Nephron progenitor cell (in vitro differentiated cells): ENCODE data around the gene TSPEAR.

ENCODE experiments used
- DNase-seq: peaks from one replicate; pipeline ENCODE4 v3.0.0; 2021
- H3K27ac Mint-ChIP-seq: 2 replicates; pipeline ENCODE4 v1.8.0; 2021; ENCODE audit warnings: mild to moderate bottlenecking, moderate library complexity, mixed read lengths
- H3K27me3 Mint-ChIP-seq: 2 replicates; pipeline ENCODE4 v1.8.0; 2021; ENCODE audit warnings: mild to moderate bottlenecking, low read depth, mixed read lengths; ENCODE audit not compliant: poor library complexity
- H3K36me3 Mint-ChIP-seq: 2 replicates; pipeline ENCODE4 v1.8.0; 2021; ENCODE audit warnings: low read depth, mixed read lengths
- H3K4me1 Mint-ChIP-seq: 2 replicates; pipeline ENCODE4 v1.8.0; 2021; ENCODE audit warnings: mixed read lengths
- H3K4me3 Mint-ChIP-seq: 2 replicates; pipeline ENCODE4 v1.8.0; 2021; ENCODE audit warnings: mild to moderate bottlenecking, moderate library complexity, mixed read lengths
- H3K9me3 Mint-ChIP-seq: 2 replicates; pipeline ENCODE4 v1.8.0; 2021; ENCODE audit warnings: mild to moderate bottlenecking, moderate library complexity, mixed read lengths
- CTCF ChIP-seq: fragments of 200-600 bp; sonication (generic); IDR thresholded peaks from 2 replicates; pipeline ENCODE4 v1.5.0; 2021; ENCODE audit warnings: antibody characterized with exemption

TSPEAR gene

GRCh38 chr21:44517175-44517899, 194.0 kb downstream of the TSPEAR start:
- no peak for TF ChIP-seq CTCF
- peak overlapping the region; percentile 79 for H3K4me3 Mint-ChIP-seq
- peak overlapping the region; percentile 56 for H3K27ac Mint-ChIP-seq

GRCh38 chr21:44516828-44517174, 194.6 kb downstream of the TSPEAR start:
- Mint-ChIP-seq H3K4me1 (peaks cover 25% of the 10 kb centered on the region), H3K27ac (peak overlapping the region; percentile 56), H3K4me3 (peak overlapping the region; percentile 79), H3K27me3 (peaks cover 15% of the 10 kb centered on the region), H3K36me3 (peaks cover 4% of the 10 kb centered on the region), H3K9me3 (no peaks in the 10 kb centered on the region)
- no peak for TF ChIP-seq CTCF
- no peak for DNase-seq

More at GRCh38 chr21:44517175-44517899, 194.0 kb downstream of the TSPEAR start:
- Mint-ChIP-seq H3K27me3 (peaks cover 13% of the 10 kb centered on the region), H3K4me1 (peaks cover 25% of the 10 kb centered on the region), H3K9me3 (no peaks in the 10 kb centered on the region), H3K36me3 (peaks cover 4% of the 10 kb centered on the region)
- DNase-seq, result peak; percentile 62

GRCh38 chr21:44516342-44516741, 195.0 kb downstream of the TSPEAR start:
- DNase-seq, result no peak
- no peak overlapping the region for H3K4me3 Mint-ChIP-seq
- H3K27me3 Mint-ChIP-seq, result peaks cover 15% of the 10 kb centered on the region
- H3K4me1 Mint-ChIP-seq, result peaks cover 25% of the 10 kb centered on the region
- no peaks in the 10 kb centered on the region for H3K9me3 Mint-ChIP-seq
- no peak overlapping the region for H3K27ac Mint-ChIP-seq
- TF ChIP-seq CTCF, result no peak
- peaks cover 4% of the 10 kb centered on the region for H3K36me3 Mint-ChIP-seq

GRCh38 chr21:44515359-44516165, 195.8 kb downstream of the TSPEAR start:
- H3K27me3 Mint-ChIP-seq, result peaks cover 15% of the 10 kb centered on the region
- DNase-seq, result no peak
- H3K4me1 Mint-ChIP-seq, result peaks cover 25% of the 10 kb centered on the region
- no peak overlapping the region for H3K27ac Mint-ChIP-seq
- no peaks in the 10 kb centered on the region for H3K9me3 Mint-ChIP-seq
- TF ChIP-seq CTCF, result no peak
- H3K4me3 Mint-ChIP-seq, result no peak overlapping the region
- H3K36me3 Mint-ChIP-seq, result peaks cover 4% of the 10 kb centered on the region

- H3K27me3 Mint-ChIP-seq, result peaks cover 13% of the 10 kb centered on the region
- TF ChIP-seq CTCF, result no peak
- no peak overlapping the region for H3K4me3 Mint-ChIP-seq
- peaks cover 2% of the 10 kb centered on the region for H3K36me3 Mint-ChIP-seq
- no peak overlapping the region for H3K27ac Mint-ChIP-seq
- DNase-seq, result no peak
- peaks cover 25% of the 10 kb centered on the region for H3K4me1 Mint-ChIP-seq
- no peaks in the 10 kb centered on the region for H3K9me3 Mint-ChIP-seq
These were observed 196.5 kb downstream of the TSPEAR start for GRCh38 chr21:44514746-44515358.
